T1000 (cell line): Measurements from ENCODE around the gene GYPC.
"Not testable (repeated sequence)": the region's sequence is repeated elsewhere in the genome, so short reads cannot be mapped to it uniquely, and the experiment has no call there.

Source experiments
- DNase-seq: peaks from one replicate; lab custom pipeline; 2025; ENCODE audit warnings: mixed read lengths; lab: John Stamatoyannopoulos, UW

Gene GYPC

DNA sequence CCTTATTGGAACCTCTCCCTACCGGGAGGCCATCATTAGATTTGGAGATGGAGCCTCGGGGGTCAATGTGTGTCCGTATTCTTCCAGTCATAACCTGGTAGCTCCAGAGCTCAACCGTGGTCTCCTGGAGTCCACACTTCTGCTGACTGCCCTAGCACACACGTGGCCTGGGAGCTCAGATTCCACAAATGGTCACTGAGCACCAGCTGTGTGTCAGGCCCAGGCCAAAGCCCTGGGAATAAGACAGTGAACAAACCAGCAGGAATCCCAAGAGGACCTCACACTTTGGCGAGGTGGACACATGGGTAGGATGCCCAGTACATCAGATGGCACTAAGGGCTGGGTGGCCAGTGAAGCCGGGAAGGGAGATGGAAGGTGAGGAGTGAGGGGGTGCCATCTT is 15.5 kb downstream of the GYPC start:
- no peak for DNase-seq

DNA sequence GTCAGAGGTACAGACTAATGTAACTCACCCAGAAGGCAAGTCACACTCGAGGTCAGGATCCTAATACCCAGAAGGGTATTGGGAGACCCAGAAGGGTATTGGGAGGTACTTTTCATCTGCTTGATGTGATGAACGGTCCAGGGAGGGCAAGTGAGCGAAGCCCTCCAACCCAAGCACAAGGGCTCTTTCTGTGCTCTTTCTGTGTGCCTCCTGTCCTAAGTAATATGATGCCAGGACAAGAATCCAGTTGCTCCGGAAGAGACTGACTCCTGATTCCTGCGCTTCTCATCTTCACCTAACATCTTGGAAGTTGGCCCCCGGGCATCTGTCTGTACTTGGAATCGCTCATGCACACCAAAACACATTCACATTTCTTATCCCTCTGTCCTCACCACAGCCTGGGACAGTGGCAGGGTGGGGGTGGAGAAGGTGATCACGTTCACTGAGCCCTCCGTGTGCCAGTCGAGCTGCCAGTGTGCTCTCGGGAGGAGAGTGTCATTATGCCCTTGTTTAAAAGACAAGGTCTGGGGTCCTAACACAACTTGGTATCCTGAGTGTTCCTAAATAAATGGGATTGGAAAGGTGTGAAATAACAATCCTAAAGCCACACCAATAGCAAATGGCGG is 17.1 kb downstream of the GYPC start:
- DNase-seq, result no peak

DNA sequence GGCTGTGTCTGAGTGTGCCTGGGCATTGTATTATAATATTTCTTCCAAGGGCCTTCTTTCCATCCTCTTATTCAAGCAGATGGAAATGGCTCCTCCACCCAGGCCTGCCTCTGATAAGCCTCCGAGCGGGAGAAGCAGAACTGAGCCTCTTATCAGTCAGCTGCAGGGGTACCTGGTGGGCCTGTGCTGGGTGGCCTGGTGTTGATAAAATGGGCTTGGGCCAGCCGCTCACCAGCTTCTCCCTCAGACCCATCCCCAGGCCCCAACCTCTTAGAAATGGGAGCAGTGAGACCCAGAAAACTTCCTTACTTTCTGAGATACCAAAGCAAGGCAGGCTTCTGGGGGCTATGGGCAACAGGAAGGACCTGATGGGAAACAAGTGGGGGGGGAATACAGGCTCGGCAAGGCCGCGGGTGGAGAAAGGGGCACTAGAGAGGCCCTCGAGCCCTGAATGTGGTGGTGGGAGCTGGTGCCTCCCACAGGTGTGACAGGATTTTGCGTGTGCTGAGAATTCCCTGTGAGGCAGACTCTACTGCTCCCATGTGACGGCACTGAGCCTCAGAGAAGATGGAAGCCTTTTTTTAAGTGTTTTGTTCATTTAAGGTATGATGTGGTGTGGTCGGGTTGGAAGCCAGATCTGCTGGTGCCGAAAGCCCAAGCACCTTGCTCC is 18.3 kb downstream of the GYPC start:
- no peak for DNase-seq

DNA sequence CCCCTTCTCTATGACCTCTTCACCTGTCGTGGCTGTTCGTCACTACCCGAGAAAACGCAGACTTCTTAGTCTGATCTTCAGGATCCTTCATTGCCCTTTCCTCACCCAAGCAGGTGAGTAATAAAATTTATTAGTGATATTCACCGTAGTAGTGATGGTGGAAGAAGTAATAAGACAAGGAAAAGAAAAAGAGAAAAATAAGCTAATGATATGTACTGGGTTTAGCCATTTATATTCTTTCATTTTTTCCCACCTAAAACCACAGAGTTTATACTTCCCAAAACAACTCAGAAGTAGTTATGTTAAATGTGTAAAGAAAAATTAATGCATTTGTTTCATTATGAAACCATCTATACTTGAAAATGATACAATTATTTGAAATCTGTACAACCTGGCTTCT is 19.7 kb downstream of the GYPC start:
- no peak for DNase-seq

DNA sequence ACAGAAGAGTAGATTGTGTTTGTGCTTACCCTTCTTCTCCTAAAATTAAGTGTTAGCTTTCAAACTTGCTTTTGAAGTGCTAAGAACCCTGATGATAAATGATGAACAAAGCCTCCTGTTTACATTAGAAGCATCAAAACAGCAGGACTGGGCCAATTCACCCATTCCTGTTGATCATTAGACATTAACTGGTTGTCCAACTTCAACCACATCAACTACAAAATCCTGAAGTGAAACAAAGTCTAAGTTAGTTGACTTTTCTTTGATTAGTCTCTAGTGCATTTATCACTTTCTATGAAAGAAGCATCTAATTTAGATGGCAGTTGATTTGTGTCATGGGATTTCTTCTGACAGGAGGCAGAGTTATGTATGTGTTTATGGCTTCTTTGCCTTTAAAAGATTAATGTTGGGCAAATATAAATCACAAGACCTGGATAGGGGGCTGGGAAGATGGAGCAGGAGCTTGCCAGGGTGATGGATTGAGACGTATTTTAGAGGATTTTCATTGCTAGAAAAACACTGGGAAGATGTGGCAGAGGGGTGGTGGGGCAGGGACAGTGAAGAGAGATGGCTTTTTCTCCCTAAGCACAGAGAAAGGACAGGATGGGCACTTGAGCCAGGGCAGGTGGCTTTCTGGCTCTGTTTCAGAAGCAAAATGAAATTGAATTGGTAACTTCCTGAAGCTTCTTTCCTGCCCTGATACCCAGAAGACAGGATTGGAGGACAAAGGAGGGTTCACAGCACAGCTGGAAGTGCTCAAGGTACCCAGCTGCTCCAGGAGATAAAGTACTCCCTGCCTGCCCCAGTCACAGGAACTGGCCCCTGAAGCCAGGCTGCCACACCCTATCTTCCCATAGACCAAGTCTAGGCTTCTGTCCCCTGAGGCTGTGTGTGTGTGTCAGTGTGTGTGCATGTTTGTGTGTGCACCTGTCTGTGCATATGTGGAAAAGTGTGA is 20.5 kb downstream of the GYPC start:
- DNase-seq, result no peak

DNA sequence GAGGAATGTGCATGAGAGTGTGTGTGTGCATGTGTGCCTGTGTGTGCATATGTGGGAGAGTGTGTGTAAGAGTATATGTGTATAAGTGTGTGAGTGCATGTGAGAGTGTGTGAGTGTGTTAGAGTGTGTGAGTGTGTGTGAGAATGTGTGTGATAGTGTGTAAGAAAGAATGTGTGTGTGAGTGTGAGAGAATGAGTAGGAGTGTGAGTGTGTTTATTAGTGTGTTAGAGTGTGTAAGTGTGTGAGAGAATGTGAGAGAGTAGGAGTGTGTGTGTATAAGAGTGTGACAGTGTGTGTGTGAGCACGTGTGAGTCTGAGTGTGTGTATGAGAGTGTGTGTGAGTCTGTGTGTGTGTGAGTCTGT is 21.2 kb downstream of the GYPC start:
- no peak for DNase-seq

DNA sequence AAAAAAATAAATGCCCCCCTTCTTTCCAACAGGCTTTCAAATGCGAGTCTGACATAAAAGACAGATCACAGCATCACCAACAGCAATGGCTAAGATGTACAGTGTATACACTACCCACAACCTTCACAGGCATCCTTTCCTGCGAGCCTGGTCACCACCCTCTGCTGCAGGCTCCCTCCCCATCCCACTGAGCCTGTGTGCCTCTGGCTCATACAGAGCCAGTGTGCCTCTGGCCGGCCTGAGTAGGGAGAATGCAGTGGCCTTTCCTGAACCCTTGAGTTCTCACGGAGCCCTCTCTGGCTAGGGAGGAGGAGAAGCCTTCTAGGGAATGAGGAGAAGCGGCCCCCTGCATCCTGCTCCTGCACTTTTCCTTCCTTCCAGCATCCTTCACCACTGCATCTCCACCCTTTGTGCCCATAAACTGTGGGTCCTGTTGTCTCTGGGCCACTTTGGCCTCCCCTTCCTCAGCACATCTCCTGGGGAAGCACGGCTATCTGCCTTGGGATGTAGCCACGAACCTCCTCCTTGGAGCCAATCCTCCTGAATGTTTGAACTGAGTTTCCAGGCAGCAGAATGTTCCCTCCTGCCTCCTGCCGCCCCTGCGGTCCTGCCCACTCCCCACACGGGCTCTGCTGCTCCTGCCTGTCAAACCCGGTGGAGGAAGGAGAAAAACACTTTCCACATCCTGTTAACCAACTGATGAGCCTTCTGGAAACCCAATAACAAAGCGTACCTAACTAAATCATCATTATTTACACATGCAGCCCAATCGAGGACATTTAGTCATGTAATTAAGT is 22.5 kb downstream of the GYPC start:
- DNase-seq, result no peak

DNA sequence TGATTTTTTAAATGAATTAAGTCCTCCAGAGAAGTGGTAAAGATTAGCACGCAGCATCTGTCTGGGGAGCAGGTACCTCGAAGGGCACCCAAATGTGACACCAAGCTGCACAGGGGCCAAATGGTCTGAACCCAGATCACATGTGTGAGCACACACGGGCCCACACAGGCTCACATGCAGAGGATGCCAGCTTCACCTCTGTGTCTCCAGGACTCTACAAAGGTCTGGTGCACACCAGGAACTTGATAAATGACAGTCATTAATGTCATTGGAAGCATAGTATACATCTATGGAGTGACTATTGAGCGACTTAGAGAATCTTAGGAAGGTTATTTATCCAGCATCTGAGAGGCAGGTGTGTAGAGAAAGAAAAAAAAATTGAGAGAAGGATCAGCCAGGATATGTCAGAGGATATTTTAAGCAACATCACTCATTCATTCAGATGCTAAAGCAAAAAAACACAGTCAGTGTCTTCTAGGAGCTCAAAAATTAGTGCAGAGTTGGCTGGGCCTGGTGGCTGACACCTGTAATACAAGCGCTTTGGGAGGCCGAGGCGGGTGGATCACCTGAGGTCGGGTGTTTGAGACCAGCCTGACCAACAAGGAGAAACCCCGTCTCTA is 23.2 kb downstream of the GYPC start:
- DNase-seq, result no peak

DNA sequence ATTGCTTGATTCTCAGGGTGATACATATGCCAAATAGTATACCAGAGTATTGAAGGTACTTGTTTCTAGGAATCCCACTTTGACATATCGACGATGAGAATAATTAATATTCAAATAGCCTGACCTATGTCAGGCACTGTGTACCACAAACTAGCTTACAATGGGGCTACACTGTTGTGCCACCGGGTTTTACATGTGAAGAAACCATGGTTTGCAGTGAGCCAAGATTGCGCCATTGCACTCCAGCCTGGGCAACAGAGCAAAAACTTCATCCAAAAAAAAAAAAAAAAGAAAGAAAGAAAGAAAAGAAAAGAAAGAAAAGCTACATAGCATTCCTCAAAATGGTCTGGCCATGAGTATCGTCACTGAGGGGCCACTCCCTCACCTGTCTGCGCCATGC is 25.5 kb downstream of the GYPC start:
- no peak for DNase-seq

DNA sequence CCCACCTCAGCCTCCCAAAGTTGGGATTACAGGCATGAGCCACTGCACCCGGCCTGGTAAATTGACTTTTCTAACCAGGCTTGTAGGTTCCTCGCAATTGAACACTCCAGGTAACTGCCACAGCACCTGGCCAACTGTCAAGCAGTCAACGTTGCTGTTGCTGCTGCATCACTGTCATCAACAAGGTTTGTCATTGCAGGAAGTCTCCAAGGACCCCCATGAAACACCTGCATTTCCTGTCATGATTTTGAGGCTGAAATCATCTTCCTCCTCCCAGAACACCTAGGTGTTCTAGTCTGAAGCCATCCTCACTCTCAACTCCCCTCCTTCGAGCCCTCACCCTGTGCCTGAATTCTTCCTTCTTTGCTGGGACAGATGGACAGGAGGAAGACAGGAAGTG is 29.7 kb downstream of the GYPC start:
- no peak for DNase-seq

DNA sequence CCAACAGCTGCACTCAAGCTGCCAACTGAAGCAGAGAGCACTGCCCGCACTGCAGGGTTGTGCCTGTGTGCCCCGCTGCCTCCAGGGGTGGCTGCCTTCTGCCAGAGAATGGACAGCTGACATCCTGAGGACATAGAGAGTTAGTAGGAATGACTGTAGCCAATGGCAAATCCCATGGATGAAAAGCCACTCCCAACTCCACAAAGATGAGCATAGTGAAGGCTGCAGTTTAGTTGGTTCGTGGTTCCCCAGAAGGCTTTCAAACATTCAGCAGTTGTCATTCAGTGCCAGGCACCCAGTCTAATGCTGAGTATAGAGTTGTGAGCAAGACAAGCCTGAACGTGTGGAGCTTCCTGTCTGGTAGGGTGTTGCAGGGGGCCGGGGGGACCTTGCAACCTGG is 30.3 kb downstream of the GYPC start:
- no peak for DNase-seq

DNA sequence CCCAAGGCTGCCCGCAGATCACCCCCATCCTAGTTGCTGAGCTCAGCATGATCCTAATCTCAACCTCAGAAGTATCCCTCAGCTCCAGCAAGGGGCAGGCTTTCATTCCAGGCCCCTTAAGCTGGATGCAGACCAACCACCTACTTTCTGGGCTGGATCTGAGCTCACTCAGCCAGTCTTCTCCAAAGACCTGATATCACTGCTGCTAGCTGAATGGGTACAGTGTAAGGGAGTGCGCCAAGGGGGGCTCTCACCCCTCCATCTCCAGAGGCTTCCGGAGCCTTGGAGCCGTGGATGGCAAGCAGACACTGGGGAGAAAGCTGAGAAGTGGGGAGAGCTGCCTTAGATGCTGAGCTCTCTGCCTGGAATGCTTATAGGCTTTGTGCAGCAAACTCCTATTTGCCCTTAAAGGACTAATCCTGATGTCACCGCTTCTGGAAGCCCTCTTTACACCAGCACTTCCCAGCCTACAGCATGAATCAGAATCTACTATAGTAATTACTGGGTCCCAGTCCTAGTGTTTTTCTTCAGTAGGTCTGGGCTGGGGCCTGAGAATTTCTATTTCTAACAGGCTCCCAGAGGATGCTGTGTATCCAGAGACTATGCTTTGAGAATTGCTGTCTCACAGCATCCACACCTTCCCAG is 31.0 kb downstream of the GYPC start:
- no peak for DNase-seq

DNA sequence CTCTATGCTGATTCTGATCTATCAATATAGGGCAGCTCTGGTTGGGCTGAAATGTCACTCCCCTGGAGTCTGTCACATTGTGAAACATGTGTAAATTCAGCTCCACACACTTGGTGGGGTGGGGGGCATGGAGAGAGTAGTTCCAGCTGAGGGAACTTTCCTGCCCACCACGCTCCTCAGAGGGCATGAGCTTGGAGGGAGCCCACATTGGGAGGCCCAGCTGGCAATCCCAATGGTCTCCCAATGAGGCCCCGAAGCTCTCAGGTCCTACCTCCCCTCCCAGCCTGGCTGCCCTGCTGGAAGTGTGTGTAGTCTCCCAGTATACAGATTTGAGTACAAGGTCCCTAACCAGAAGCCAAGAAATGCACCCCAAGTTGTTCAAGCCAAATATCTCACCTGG is 31.5 kb downstream of the GYPC start:
- no peak for DNase-seq

DNA sequence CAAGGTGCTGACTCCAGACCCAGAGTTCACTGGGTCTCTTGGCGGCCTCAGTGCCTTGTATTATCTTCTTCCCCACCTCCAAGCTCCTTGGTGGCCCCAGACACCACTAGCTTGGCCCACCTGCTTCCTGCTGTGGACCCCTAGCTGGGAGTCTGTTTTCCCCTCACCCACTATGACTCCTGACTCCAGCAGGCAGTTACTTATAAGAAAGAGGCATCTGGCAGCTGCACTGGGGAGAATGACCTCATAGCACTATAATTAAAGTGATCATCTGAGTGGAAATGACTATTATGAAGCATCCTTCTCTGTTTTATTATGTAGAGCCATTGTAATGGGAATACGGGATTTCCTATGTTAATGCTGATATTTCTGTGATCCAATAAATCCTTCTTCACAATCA is 32.6 kb downstream of the GYPC start:
- DNase-seq, result not testable (repeated sequence)

DNA sequence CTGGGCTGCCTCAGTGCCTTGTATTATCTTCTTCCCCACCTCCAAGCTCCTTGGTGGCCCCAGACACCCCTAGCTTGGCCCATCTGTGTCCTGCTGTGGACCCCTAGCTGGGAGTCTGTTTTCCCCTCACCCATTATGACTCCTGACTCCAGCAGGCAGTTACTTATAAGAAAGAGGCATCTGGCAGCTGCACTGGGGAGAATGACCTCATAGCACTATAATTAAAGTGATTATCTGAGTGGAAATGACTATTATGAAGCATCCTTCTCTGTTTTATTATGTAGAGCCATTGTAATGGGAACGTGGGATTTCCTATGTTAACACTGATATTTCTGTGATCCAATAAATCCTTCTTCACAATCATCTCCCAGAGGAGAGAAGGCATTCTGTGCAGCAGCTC is 36.3 kb downstream of the GYPC start:
- not testable (repeated sequence) for DNase-seq

DNA sequence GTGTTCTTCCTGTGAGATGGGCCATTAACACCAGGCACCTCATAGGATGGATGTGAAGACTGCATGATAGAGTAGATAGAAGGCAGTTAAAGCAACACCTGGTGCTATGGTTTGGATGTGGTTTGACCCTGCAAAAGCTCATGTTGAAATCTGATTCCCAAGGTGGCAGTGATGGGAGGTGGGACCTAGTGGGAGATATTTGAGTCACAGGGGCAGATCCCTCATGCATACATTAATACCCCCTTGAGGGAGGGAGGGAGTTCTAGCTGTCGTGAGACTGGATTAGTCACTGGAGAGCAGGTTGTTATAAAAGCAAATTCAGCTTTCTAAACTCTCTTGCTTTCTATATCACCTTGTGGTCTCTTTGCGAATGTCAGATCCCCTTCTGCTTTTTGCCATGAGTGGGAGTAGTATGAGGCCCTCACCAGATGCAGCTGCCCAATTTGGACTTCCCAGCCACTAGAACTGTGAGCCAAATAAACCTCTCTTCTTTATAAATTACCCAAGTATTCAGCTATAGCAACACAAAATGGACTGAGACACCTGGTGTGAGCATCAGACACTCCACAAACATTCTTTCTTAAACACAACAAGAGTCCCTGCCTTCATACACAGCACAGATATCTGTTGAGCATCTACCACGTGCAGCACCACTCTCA is 37.1 kb downstream of the GYPC start:
- DNase-seq, result not testable (repeated sequence)

DNA sequence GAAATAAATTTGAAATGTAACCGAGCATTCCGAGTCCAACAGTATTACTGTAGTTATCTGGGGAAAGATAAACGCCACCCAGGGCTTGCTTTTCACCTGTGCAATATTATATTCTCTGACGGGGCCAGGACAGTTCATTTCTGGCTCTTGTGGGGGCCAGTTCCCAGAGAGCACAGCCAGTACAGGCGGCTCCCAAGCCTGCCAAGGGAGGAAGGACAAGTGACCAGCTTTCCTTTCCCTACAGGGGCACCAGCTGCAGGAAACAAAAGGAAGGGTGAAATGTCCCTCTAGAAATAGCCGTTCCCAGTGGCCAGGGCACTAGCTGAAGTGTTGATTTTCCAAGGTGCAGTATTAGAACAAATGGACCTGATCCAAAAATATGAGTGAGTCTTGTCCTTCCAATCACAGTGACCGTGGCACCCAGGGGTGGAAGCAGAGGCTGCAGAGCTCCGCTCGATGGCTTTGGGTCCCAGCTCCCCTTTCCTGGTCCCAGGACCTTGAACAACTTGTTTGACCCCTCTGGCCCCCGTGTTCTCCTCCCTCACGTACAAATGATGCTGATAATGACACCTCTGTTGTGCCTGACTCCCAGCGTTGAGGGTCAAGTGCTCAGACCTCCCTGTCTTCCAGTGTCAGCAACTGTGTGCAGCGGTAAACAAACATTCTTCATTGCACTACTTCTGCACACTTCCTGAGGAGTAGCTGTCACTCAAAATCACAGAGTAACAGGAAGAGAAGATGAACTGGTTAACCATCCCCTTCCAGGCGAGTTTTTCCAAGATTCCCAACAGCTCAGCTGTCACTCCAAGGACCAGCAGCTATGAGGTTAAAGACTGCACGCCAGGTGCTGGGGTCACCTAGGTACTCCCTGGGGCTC is 40.9 kb downstream of the GYPC start:
- no peak for DNase-seq

DNA sequence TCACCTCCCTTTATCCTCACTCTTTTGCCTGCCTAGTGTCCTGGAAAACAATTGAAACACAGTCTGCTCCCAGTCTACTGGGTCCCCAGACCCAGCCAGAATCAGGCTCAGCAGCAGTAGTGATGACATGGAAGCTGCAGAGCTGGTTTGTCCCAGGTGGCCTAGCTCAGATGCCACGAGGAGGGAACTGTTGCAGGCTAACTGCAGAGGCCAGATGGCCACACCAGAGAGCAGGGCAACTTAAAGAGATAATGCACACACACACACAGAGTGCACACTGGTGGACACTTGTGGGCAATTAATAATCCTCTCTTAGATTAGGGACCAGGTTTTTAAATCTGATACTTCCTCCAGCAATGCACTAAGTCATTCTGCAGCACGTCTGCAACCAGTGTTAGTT is 42.4 kb downstream of the GYPC start:
- DNase-seq, result no peak

DNA sequence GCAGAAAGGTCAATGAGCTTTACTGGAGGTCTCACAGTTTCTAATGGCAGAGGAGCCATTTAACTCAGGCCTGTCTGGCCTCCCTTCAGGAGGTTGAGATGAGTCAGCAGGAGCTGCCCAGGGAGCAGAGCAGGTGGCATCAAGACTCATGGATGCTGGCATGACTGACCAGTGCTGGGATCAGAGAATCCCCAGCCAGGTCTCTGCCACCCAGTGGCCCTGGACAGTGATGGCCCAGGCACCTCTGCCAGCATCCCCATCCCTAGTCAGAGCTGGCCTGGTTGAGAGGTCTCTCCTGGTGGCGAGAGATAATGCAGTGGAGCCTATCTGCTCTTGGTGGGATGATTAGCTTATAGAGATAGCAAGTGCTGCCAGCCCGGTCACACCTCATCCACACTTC is 43.1 kb downstream of the GYPC start:
- DNase-seq, result no peak
